Measurements from ENCODE around the gene KIAA0513. TPM values are rescaled to one million over a fixed set of nuclear protein-coding genes. Genes with fewer than 3 reads are reported as not detected.
A peak's percentile ranks its signal among the peaks of the same experiment; 100 is the strongest.

Gene KIAA0513
- total RNA-seq, 1 donor from 2014 or later, result 16.3 TPM

DNA sequence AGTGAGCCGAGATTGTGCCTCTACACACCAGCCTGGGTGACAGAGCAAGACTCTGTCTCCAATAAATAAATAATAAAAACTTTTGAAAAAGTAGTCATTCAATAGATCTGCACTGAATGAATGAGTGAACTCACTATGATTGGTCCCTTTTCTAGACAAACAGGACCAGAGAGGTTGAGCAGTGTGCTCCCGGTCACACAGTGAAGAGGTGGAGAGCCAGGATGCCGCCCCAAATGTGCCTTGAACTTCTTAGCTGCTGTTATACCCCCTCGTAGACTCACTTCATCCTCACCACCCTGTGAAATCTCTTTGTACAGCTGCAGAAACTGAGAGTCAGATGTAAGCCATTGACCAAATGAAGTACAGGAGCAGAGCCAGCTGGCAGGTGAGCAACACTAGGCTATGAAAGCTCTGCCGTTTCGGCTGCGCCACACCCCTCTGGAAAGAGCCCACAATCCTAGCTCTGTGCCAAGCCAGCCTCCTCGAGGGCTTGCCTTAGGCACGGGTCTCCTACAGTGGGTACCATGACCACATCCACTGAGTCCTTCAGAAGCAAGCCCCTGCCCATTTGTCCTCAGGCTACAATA is 7.8 kb upstream of the KIAA0513 start:
- Mint-ChIP-seq H3K4me1 (ENCODE audit: low read depth) (peaks cover 14% of the 10 kb centered on the region), H3K9me3 (ENCODE audit: low read depth) (peaks cover 2% of the 10 kb centered on the region), H3K4me3 (ENCODE audit: low read depth) (no peak overlapping the region), H3K27ac (no peak overlapping the region), H3K27me3 (no peaks in the 10 kb centered on the region), H3K36me3 (ENCODE audit: insufficient read depth) (no peaks in the 10 kb centered on the region)
- DNase-seq (ENCODE audit: low spot score, unreplicated experiment), result no peak
- TF ChIP-seq, protein P1, sequence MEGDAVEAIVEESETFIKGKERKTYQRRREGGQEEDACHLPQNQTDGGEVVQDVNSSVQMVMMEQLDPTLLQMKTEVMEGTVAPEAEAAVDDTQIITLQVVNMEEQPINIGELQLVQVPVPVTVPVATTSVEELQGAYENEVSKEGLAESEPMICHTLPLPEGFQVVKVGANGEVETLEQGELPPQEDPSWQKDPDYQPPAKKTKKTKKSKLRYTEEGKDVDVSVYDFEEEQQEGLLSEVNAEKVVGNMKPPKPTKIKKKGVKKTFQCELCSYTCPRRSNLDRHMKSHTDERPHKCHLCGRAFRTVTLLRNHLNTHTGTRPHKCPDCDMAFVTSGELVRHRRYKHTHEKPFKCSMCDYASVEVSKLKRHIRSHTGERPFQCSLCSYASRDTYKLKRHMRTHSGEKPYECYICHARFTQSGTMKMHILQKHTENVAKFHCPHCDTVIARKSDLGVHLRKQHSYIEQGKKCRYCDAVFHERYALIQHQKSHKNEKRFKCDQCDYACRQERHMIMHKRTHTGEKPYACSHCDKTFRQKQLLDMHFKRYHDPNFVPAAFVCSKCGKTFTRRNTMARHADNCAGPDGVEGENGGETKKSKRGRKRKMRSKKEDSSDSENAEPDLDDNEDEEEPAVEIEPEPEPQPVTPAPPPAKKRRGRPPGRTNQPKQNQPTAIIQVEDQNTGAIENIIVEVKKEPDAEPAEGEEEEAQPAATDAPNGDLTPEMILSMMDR (IDR thresholded peaks at IDR 0.05; ENCODE audit: unreplicated experiment), result no peak

DNA sequence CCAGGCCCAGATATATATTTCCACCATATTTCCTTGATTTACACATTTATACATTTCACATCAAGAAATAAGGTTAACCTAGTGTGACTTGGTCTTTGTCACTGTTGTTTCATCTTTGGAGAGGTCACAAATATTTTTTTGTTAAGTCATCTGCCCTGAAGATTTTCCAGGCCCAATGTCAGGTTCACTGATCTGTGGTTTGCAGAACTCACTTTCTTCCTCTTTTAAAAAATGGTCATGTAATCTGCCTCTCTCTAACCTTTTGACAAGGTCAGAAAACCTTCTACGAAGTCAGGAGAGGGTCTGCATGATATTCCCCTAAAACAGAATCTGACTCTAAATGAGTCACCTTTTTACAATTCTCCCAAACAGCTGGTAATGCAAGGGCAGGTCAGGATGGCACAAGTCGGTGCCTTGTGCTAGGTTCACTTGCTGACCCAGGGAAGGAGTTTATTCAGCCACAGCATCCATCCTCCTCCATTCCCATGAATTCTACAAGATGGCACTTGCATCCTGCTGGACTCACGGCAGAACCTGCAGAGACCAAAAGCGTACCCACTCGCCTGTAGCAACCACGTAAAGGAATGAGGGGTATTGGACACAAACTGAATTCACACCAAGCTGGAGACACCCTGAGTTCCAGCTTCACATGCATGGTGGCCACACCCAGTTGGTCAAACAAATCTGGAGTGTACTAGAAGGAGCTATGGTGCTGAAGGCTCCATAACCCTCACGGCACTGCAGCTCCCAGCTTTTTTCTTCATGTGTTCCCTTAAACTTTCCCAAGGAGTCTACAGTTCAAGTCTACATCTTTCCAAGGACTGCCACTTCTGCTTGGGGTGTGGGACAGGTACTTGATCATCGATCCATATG is 1.6 kb upstream of the KIAA0513 start:
- TF ChIP-seq, protein P1 (IDR thresholded peaks at IDR 0.05; ENCODE audit: unreplicated experiment), result no peak
- H3K9me3 Mint-ChIP-seq (ENCODE audit: low read depth), result peaks cover 2% of the 10 kb centered on the region
- H3K4me1 Mint-ChIP-seq (ENCODE audit: low read depth), result peaks cover 18% of the 10 kb centered on the region
- no peak overlapping the region for H3K27ac Mint-ChIP-seq
- H3K4me3 Mint-ChIP-seq (ENCODE audit: low read depth), result peak overlapping the region; percentile 85
- no peaks in the 10 kb centered on the region for H3K36me3 Mint-ChIP-seq (ENCODE audit: insufficient read depth)
- H3K27me3 Mint-ChIP-seq, result peaks cover 9% of the 10 kb centered on the region
- DNase-seq (ENCODE audit: low spot score, unreplicated experiment), result no peak

DNA sequence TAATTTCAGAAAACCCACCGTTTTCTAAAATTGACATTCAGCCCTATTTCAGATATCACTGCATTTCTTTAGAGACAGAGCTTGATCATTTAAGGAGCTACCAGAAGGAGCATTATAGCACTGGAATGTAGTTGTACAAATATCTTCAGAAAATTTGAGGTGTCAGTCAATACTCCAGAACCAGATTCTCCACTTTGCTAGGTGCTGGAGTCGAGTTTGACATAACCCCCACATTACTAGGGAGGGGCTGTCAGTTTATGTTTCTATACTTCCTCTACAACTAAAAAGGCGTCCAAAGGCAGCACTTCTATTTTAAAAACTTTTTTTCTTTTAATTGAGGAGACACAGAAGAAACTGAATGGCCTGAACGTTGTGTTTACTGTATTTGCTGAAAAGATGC is 892 bp upstream of the KIAA0513 start:
- H3K27ac Mint-ChIP-seq, result no peak overlapping the region
- peaks cover 18% of the 10 kb centered on the region for H3K4me1 Mint-ChIP-seq (ENCODE audit: low read depth)
- peaks cover 9% of the 10 kb centered on the region for H3K27me3 Mint-ChIP-seq
- peaks cover 3% of the 10 kb centered on the region for H3K36me3 Mint-ChIP-seq (ENCODE audit: insufficient read depth)
- peak overlapping the region; percentile 85 for H3K4me3 Mint-ChIP-seq (ENCODE audit: low read depth)
- TF ChIP-seq, protein P1 (IDR thresholded peaks at IDR 0.05; ENCODE audit: unreplicated experiment), result no peak
- no peak for DNase-seq (ENCODE audit: low spot score, unreplicated experiment)
- H3K9me3 Mint-ChIP-seq (ENCODE audit: low read depth), result peaks cover 2% of the 10 kb centered on the region

DNA sequence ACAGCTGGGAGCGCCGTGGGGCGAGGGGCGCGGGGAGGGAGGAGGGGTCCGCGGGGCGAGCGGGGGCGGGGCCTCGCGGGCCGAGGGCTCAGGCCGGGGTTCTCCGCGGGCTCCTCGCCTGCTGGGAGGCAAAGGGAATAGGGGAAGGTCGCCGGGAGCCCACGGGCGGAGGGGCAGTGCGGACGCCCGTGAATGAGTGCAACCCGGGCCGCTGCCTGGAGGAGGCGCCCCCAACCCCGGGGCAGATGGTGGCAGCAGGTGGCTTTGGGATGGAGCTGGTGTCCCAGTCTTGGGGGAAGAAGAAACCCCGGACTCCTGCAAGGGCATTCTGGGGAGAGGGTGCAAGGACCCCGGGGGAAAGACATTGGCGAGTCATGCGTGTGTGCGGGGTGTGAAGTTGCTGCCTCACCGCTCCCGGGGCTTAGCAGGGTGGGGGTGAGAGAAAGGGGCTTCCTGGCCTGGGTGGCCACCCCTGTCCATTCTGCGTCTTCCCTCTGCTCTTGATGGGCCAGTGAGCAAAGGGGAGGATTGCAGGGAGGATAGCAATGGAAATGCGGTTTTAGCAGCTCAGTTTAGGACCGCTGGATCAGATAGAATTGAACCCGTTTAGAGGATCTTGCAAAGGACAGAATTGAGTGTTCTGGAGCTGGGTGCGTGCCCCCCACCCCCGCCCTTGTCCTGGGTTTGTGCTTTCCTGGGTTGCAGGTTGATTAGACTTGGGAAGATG is 526 bp downstream of the KIAA0513 start:
- H3K36me3 Mint-ChIP-seq (ENCODE audit: insufficient read depth), result peaks cover 4% of the 10 kb centered on the region
- peak overlapping the region; percentile 91 for H3K27ac Mint-ChIP-seq
- H3K27me3 Mint-ChIP-seq, result peaks cover 9% of the 10 kb centered on the region
- no peaks in the 10 kb centered on the region for H3K9me3 Mint-ChIP-seq (ENCODE audit: low read depth)
- TF ChIP-seq, protein P1 (IDR thresholded peaks at IDR 0.05; ENCODE audit: unreplicated experiment), result peak; percentile 38
- DNase-seq (ENCODE audit: low spot score, unreplicated experiment), result no peak
- H3K4me3 Mint-ChIP-seq (ENCODE audit: low read depth), result peak overlapping the region; percentile 77
- H3K4me1 Mint-ChIP-seq (ENCODE audit: low read depth), result peaks cover 18% of the 10 kb centered on the region

All from progenitor cell of endocrine pancreas (in vitro differentiated cells).